Stromal cell of bone marrow (primary cell): ENCODE results near the gene MEGF9.
"Not testable (repeated sequence)": the region's sequence is repeated elsewhere in the genome, so short reads cannot be mapped to it uniquely, and the experiment has no call there.

ENCODE experiments used
- DNase-seq: peaks from one replicate; pipeline ENCODE4 v3.0.0-alpha.2; 2012; ENCODE audit warnings: low read depth

MEGF9 gene

DNA sequence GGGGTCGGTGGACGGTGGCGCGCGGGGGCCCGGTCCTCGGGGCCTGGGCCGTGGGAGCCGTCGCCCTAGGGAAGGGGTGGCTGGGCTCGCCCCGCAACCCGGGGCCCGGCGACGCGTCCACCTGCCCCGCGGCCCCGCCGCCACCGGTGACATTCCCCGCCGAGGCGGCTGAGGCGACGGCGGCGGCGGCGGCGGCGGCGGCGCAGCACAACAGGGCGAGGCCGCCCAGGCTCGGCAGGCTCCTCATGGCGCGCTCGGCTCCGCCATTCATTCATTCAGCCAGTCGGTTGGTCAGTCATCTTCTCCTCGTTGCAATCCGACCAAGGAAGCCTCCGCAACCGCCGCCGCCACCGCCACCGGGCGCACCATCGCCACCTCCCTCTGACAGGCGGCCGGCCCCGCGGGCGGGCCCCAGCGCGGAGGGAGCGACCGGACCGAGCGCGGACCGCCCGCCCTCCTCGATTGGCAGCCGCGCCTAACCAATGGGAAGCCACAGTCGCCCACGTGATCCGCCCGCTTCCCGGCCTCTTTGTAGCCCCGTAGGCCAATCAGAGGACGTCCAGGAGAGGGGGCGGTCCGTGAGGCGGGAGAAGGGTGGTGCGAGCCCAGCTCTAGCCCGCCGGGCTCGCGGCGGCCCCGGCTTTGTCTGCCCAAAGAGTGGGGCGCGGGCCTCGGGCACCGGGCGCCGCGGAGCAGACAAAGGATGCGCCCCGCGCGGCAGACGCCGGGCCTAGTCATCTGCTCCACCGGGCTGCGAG, at the start of gene MEGF9:
TSS of gene MEGF9 (minus strand) at position 383 of the 758 bp plus-strand sequence. CDS start at position 271, 112 bp downstream.
- DNase-seq, result peak; percentile 98

GRCh38 chr9:120761006-120761405, 46.7 kb upstream of the MEGF9 start:
- DNase-seq, result no peak

- DNase-seq, result no peak
Measured at GRCh38 chr9:120759755-120760400, 45.6 kb upstream of the MEGF9 start.

- no peak for DNase-seq
Measured at GRCh38 chr9:120758544-120758943, 44.3 kb upstream of the MEGF9 start.

DNA sequence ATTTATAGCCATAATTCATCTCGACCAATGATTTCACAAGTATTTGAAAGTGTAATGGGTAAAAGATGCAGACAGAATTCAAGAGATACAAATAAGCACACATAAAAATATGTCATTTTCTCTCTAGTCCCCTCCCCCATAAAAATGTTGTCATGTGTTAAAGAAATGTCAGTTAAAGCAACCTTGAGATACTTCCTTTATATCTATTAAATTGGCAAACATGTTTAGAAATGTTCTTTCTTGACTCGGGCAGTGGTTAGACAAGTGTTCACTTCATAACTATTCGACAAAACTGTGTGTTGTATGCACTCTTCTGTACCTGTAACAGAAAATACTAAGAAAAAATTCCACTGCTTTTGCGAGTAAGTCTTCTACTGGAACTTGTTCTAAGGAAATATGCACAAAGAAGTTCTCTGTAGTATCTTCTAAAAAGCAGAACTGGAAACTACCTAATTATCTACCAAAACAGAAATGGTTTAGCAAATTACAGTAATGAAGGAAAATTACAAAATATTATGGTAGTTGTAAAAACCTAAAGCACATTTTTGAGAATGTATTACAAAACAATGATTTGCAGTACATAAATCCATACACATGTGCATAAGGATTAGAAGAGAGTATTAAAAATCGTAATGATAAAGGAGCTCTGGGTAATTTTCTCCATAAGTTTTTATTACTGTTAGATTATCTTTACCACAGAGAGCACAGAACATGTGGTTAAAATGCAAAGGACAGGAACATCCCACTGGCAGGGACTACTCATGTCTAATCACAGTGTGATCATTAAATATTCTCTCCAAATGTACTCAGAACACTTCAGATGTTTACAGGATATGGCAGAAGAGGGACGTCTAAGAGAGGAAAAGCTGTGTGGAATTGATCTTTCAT, 43.0 kb upstream of the MEGF9 start:
- DNase-seq, result no peak

GRCh38 chr9:120756531-120756930, 42.3 kb upstream of the MEGF9 start:
- DNase-seq, result no peak

DNA sequence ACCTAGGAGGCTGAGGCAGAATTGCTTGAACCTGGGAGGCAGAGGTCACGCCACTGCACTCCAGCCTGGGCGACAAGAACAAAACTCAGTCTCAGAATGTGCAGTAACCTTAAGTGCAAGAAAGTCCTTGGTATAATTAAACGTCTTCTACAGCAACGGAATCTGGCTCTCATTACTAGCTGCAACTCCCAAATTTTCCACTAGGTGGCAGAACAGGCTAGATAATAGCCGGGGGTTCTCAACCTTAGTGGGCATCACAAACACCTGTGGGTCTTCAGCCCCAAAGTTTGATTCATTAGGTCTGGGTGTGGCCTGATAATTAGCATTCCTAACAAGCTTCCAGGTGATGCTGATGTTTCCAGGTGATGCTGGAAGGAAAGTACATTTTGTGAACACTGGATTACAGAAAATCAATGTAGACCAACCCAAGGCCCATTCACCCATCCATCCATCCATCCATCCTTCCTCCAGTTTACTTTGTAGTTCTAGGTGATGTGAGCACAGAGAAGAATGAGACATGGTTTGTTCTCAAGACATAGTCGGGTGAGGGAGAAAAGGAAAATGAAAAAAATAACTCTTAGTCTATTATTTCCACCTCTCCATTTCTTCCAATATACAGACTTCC, 41.7 kb upstream of the MEGF9 start:
- peak; percentile 25 for DNase-seq

- DNase-seq, result no peak
Measured at GRCh38 chr9:120755044-120755443, 40.8 kb upstream of the MEGF9 start.

DNA sequence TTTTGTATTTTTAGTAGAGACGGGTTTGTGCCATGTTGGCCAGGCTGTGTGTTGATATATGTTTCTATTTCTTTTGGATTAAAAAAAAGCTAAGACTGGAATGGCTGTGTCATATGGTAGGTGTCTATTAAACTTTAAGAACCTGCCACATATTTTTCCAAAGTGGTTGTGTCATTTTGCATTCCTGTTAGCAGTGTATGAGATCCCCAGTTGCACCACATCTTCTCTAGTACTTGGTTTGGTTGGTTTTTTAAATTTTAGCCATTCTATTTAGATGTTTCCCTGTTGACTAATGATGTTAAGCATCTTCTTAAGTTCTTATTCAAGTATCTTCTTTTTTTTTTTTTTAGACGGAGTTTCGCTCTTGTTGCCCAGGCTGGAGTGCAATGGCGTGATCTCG, 36.2 kb upstream of the MEGF9 start:
- DNase-seq, result no peak

GRCh38 chr9:120746366-120746765, 32.1 kb upstream of the MEGF9 start:
- DNase-seq, result not testable (repeated sequence)

DNA sequence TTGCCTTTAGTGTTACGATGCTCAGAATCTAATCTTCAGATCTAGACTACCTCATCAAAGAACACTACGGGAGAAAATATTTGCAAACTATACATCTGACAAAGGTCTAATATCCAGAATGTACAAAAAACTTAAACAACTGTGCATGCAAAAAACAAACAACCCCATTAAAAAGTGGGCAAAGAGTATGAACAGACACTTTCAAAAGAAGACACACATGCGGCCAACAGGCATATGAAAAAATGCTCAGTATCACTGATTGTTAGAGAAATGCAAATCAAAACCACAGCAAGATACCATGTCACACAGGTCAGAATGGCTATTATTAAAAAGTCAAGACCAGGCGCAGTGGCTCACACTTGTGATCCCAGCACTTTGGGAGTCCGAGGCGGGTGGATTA, 31.0 kb upstream of the MEGF9 start:
- DNase-seq, result no peak

- no peak for DNase-seq
Measured at GRCh38 chr9:120742951-120743416, 28.7 kb upstream of the MEGF9 start.

DNA sequence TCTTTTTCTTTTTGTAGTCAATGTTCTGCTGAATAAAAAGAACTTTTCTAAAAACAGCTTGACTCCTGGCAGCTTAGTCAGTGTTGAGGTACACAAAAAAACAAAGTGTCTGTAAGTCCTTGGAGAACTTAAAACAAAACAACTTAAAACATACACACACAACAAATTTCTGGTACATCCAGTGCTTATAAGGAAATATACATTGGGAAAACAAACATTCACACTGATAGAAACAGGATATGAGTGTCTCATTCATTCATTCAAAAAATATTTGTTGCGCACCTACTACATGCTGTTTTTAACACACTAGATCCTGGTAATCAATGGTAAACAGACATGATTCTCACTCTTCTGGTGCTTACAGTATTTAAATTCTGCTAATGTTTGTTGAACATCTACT, 27.4 kb upstream of the MEGF9 start:
- DNase-seq, result no peak

DNA sequence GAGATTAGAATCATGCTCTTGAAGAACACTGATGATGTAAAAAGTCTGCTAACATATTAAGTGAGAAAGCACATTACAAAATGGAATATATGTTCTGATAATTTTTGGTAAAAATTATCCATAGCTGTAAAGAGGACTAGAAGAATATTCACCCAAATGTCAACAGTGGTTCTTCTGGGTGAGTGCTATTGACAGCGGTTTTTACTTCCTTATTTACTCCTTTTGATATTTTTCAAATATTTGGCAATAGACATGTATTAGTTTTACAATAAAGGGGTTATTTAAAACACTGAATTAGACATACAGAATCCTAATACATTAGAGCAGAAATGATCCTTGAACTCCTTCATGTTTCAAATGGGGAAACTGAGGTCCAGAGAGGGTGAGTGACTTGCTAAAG, 26.9 kb upstream of the MEGF9 start:
- no peak for DNase-seq

- DNase-seq, result no peak
Measured at GRCh38 chr9:120740132-120740531, 25.9 kb upstream of the MEGF9 start.

- DNase-seq, result no peak
Measured at GRCh38 chr9:120737416-120738165, 23.3 kb upstream of the MEGF9 start.

DNA sequence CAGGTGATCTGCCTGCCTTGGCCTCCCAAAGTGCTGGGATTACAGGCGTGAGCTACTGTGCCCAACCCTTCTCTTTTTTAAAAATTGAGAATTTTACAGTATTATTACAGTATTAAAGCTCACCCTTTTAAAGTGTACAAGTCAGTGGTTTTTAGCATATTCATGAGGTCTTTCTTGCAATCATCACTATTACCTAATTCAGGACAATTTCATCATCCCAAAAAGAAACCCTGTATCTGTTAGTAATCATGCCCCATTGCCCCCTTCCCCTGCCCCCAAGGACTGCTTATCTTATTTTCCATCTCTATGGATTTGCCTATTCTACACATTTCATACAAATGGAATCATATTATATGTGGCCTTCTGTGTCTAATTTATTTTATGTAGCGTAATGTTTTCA, 22.6 kb upstream of the MEGF9 start:
- DNase-seq, result no peak

DNA sequence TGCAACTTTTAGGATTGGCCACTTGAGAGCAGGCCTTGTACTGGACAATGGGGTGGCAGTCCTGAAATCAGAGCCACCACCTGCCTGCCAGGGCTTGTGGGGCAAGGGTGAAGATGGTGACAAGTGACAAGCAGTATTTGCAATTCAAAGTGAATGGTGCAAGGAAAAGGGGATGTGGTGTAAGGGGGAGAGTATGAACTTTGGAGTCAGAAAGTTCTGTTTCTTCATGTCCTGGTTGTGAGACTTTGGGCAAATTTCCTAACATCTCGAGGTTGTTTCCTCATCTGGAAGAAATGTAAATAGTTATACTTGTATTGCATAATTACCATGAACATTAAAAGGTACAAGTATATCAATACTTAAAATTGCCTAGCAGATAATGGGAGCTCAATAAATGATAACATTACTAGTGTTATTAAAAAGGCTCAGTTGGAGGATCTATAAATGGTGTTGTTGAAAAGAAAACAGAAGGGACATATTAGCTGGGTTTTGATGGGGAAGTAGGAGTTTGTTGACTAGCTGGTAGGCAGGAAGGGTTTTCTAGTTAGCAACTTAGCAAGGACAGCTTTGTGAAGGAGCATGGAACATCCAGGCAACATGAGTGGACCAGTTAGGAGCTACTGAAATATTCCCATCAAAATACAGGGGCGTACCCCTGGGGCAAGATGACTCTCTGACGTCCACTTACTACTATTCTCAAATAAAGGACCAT, 21.3 kb upstream of the MEGF9 start:
- DNase-seq, result no peak

DNA sequence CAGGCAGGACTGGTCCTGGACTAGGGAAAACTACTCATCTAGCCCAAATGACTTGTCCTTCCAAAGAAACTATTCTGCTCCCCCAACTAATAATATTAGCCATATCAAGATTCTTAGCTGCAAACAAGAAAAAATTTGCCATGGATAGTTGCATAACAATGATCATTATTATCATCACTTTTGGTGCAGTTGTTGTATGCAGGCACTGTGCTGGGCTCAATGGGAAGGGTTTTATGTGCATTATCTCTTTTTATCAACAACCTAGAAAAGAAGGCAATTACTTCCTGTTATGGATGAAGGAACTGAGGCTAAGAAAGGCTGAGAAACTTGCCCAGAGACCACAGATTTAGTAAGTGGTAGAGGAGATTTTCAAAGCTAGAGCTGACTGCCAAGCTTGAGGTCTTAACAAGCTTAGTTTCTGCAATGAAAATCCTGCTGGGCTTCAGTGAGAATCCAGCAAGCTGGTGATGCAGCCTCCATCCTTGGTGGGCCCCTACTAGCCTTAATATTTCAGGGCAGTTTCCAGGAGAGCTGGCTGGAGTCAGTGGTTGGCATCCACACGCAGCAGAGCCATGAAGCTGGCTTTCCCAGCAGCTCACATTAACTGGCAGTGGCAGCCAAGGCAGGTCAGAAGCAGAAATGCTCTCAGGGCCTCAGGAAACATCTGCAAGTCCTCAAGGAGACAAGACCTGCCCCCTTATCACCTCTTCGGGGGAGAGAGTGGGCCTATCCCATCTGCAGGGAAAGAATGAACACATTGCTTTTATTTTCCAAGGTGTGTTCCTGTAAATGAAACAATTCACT, 20.5 kb upstream of the MEGF9 start:
- no peak for DNase-seq

- DNase-seq, result peak; percentile 73
Measured at GRCh38 chr9:120733190-120733589, 18.9 kb upstream of the MEGF9 start.
